ENCODE data around the gene ZNF697. TPM values are rescaled to one million over a fixed set of nuclear protein-coding genes. Genes with fewer than 3 reads are reported as not detected.

Gene ZNF697
- total and polyA plus RNA-seq, 10 of the 15 experiments (the other 5 are each of a cell fraction or from before 2014, with no cell fraction given): 0.48 to 5.9 (median 3.0) TPM

DNA sequence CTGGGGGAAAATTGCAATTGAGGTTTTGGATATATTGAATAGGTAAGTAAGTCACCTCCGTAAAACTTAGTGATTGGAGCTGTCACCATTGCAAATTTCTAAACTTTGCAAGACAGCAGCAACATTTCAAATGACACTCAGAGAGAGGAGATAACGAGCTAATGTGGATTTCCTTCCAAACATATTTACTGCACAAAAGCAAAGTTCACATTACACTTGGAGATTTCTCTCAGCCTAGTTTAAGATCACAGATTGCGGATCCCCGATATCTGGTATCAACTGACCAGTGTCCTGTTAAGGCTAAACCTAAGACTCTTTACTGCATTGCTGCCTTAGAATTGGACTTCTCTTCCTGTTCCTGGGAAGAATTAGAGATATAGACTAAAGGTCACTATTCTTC is 47.5 kb downstream of the ZNF697 start:
- POLR2A ChIA-PET: no interaction called here
- no peak for ATAC-seq
- intact Hi-C loops (cut with micrococcal nuclease; ENCODE audit: unreplicated experiment) (no loop called here), in situ Hi-C loops (cut with MboI) (no loop called here)
- no peaks in the 10 kb centered on the region for H4K20me1 ChIP-seq (ENCODE audit: control insufficient read depth, insufficient read depth)
- H3K36me3 ChIP-seq (ENCODE audit: control insufficient read depth in 2 of 2, insufficient read depth in 2 of 2, low read length in 1 of 2): no peaks in the 10 kb centered on the region
- RAD21 ChIA-PET (ENCODE audit: unreplicated experiment): no interaction called here
- no peak overlapping the region for H3K4me3 ChIP-seq
- H3K27me3 ChIP-seq (replicated peaks in 1 of 2; ENCODE audit: control insufficient read depth in 2 of 2, insufficient read depth in 2 of 2, low read length in 1 of 2): no peaks in the 10 kb centered on the region; a peak in 2 of 4 replicates
- no peaks in the 10 kb centered on the region for H3K4me1 ChIP-seq (ENCODE audit: control insufficient read depth, insufficient read depth, low read length)
- no peak overlapping the region for H3K27ac ChIP-seq (ENCODE audit: control insufficient read depth, insufficient read depth)
- no peak for FAIRE-seq
- SMC1A ChIA-PET (ENCODE audit: uncharacterized antibody, unreplicated experiment): interaction anchor here (1.0 kb wide), 1 partner anchor 75 kb away, joined by 3 read pairs; no protein-coding TSS in a partner anchor
- no peak overlapping the region for H2AFZ ChIP-seq (ENCODE audit: control insufficient read depth, low read depth, low read length)
- no peaks in the 10 kb centered on the region for H3K79me2 ChIP-seq (ENCODE audit: control insufficient read depth, insufficient read depth, low read length)
- TF ChIP-seq SUZ12 (IDR thresholded peaks at IDR 0.05; ENCODE audit: unreplicated experiment) (no peak), HCFC1 (IDR thresholded peaks at IDR 0.05; ENCODE audit: low read length) (no peak), HDGF (IDR thresholded peaks at IDR 0.05) (no peak), HDAC2 (IDR thresholded peaks at IDR 0.05) (no peak), CREB1 (IDR thresholded peaks at IDR 0.05; ENCODE audit: low read depth) (no peak), BMI1 (IDR thresholded peaks at IDR 0.05; ENCODE audit: borderline replicate concordance) (no peak), BHLHE40 (IDR thresholded peaks at IDR 0.05; ENCODE audit: borderline replicate concordance in 1 of 2, low read depth in 2 of 2, low read length in 1 of 2) (no peak), NBN (IDR thresholded peaks at IDR 0.05) (no peak)
- TF ChIP-seq, protein P1, sequence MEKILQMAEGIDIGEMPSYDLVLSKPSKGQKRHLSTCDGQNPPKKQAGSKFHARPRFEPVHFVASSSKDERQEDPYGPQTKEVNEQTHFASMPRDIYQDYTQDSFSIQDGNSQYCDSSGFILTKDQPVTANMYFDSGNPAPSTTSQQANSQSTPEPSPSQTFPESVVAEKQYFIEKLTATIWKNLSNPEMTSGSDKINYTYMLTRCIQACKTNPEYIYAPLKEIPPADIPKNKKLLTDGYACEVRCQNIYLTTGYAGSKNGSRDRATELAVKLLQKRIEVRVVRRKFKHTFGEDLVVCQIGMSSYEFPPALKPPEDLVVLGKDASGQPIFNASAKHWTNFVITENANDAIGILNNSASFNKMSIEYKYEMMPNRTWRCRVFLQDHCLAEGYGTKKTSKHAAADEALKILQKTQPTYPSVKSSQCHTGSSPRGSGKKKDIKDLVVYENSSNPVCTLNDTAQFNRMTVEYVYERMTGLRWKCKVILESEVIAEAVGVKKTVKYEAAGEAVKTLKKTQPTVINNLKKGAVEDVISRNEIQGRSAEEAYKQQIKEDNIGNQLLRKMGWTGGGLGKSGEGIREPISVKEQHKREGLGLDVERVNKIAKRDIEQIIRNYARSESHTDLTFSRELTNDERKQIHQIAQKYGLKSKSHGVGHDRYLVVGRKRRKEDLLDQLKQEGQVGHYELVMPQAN (conservative IDR thresholded peaks at IDR 0.05): no peak
- TF ChIP-seq, protein P2, sequence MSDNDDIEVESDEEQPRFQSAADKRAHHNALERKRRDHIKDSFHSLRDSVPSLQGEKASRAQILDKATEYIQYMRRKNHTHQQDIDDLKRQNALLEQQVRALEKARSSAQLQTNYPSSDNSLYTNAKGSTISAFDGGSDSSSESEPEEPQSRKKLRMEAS (IDR thresholded peaks at IDR 0.05; ENCODE audit: low read depth, low read length): no peak
- TF ChIP-seq, protein P3, sequence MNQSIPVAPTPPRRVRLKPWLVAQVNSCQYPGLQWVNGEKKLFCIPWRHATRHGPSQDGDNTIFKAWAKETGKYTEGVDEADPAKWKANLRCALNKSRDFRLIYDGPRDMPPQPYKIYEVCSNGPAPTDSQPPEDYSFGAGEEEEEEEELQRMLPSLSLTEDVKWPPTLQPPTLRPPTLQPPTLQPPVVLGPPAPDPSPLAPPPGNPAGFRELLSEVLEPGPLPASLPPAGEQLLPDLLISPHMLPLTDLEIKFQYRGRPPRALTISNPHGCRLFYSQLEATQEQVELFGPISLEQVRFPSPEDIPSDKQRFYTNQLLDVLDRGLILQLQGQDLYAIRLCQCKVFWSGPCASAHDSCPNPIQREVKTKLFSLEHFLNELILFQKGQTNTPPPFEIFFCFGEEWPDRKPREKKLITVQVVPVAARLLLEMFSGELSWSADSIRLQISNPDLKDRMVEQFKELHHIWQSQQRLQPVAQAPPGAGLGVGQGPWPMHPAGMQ (IDR thresholded peaks at IDR 0.05; ENCODE audit: borderline replicate concordance): no peak
- no TSS peak for BruUV-seq (replicated peaks)
- WGBS (ENCODE audit: insufficient coverage, insufficient replicate concordance, low lambda C conversion rate, missing lambda C conversion rate): 51% methylated on average over 4 of the region's 4 CpGs
- CTCF ChIA-PET: interaction anchor here (2.0 kb wide), 1 partner anchor 75 kb away, joined by 5 read pairs; no protein-coding TSS in a partner anchor
- no peaks in the 10 kb centered on the region for H3K9me3 ChIP-seq (replicated peaks; ENCODE audit: control insufficient read depth, insufficient read depth, low read length)
- DNase-seq (ENCODE audit: low read depth, low spot score): no peak
- no peak overlapping the region for H3K9ac ChIP-seq (ENCODE audit: control insufficient read depth, insufficient read depth, low read length)
- no peak overlapping the region for H3K4me2 ChIP-seq (ENCODE audit: control insufficient read depth, insufficient read depth)

Measured in GM12878 (cell line).